GM12801 (cell line): ENCODE measurements around the gene NCR3LG1.

Experiments used
- CTCF ChIP-seq: IDR thresholded peaks from one replicate; pipeline ENCODE4 v1.5.1; 2011; ENCODE audit warnings: control low read depth; ENCODE audit not compliant: insufficient read length; ENCODE audit errors: extremely low read depth

The NCR3LG1 gene

DNA sequence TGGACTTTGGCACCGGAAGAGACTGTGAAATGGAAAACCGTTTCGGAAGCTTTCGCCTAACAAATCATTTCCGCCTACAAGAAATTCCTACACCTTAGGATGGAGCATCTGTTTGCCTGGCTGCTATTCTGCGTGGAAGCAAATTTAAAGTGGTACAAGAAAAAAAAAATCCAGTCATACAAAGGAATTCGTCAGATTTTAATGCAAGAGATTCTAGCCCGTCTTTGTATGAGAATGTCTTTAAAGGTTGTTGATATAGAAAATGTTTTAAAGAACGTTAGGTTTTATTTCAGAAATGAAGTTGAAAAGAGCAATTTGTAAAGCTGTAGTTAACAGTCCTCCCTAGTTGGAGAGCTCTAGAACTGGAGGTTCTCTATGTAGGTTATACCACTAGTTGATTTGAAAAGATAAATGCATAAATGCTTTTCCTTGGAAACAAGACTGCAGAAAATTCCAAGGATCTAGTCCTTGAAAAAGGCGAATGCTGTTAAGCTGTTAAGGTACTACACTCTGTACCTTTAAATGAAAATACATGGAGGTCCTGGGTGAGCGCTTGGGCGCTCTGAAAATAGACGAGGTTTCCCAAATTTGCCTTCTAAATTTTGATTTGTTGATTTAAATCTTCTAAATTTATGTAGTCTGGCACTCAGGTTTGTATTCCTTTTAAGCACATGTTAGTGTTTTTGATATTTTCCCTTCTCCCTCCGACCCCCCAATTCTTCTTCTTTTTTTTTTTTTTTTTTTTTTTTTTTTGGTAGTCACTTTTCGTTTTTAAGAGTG, 2.4 kb downstream of the NCR3LG1 start:
- no peak for TF ChIP-seq CTCF

GRCh38 chr11:17354601-17354991, 3.0 kb downstream of the NCR3LG1 start:
- TF ChIP-seq CTCF: no peak

DNA sequence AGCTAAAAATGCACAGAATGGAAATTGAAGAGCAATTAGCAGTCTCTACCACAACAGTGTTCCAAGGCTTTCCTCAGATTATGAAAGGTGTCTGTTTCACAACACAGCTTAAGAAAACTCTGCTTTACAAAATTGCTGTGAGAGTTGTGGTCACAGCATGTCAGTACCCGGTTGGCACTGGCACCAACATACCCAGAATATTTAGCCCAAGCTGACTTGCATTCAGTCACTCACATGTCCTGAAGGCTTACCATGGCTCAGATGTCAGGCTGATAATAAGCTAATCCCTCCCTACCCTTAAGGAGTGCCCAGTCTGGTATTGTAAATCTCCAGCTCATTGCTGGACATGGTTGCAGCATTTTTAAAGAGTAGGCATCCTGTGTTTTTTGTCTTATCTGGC, 14.9 kb downstream of the NCR3LG1 start:
- TF ChIP-seq CTCF: no peak

GRCh38 chr11:17368551-17368950, 17.0 kb downstream of the NCR3LG1 start:
- TF ChIP-seq CTCF: no peak

DNA sequence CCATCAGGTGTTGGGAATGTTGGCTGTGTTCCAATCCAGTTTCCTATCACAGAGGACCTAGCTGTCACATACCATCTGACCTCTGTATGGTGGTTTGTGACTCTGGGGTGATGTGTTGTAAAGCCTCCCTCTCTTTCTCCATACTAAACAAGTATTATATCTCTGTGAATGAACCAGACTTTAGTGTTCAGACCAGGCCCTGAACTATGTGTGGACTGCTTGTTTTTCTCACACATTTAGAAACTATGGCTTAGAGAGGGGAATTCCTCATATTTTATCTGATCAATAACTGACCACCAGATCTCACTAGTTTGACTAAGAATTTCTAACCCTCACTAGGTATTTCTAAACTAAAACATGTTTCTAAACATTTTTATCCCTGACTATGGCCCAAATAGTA, 17.5 kb downstream of the NCR3LG1 start:
- no peak for TF ChIP-seq CTCF

GRCh38 chr11:17369684-17370243, 18.2 kb downstream of the NCR3LG1 start:
- TF ChIP-seq CTCF: no peak

DNA sequence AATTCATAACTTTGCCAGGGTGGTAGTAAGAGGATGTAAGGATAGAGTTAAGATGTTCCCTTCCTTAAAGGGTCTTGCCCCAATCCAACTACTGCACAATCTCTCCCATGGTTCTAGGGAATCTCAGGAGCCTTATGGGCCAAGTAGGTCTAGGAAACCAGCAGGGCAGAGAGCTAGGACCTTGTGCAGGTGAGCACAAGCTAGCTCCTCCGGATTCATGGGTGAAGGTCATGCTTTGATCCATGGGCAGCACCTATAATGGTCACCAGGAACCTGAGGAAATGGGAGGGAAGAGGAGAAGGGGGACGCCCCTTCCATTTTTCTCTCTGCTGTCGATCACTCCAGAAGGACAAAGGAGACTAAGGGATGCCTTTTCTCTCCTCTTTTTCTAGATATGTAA, 20.0 kb downstream of the NCR3LG1 start:
- TF ChIP-seq CTCF: no peak

DNA sequence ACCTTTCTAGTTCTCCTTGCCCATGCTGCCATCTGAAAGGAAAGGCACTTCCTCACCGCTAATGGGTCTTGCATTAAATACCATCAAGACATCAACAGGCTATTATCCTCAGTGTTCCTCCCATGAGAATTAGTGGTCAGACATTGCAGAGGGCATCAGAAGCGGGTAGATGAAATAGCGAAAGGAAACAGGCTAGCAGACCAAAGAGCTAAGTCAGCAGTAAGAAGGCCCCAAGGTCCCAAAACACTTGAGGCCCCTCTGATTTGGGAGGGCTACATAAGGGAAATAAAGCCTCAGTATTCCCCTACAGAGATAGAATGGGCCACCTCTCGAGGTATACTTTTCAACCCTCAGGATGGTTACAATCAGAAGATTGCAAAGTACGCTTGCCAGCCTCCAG, 23.9 kb downstream of the NCR3LG1 start:
- TF ChIP-seq CTCF: no peak
